HG03565 (cell line): ENCODE measurements around the gene MAPRE2.

ENCODE experiments used
- ATAC-seq: cut with Tn5 transposase; IDR thresholded peaks from one replicate; pipeline ENCODE4 v1.9.1; 2021; ENCODE audit warnings: mild to moderate bottlenecking, moderate library complexity; ENCODE audit not compliant: unreplicated experiment

MAPRE2 gene

DNA sequence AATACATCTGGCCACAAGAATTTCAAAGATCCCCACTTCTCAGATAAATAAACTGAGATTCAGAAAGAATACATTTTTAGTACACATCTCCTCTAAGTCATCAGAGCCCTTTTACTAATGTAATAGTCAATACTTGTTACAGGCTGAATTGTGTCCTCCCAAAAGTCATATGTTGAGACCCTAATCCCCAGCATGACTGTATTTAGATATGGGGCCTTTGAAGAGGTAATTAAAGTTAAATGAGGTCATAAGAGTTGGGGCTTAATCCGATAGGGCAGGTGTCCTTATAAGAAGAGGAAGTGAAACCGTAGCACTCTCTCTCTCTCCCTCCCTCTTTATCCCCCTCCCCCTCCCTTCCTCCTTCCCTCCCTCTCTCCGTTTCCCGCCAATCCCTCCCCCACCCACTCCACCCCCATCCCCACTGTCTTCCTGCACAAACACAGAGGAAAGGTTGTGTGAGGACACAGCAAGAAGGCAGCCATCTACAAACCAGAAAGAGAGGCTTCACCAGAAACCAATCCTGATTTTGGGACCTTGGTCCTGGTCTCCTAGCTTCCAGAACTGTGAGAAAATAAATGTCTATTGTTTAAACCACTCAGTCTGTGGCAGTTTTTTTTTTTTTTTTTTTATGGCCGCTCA lies 133.0 kb downstream of the MAPRE2 start:
- ATAC-seq: peak; percentile 86

GRCh38 chr18:35174745-35175144 lies 133.5 kb downstream of the MAPRE2 start:
- ATAC-seq: no peak

GRCh38 chr18:35176925-35177324 lies 135.7 kb downstream of the MAPRE2 start:
- ATAC-seq: no peak

- peak; percentile 56 for ATAC-seq
Measured at GRCh38 chr18:35178260-35178659, 137.0 kb downstream of the MAPRE2 start.

DNA sequence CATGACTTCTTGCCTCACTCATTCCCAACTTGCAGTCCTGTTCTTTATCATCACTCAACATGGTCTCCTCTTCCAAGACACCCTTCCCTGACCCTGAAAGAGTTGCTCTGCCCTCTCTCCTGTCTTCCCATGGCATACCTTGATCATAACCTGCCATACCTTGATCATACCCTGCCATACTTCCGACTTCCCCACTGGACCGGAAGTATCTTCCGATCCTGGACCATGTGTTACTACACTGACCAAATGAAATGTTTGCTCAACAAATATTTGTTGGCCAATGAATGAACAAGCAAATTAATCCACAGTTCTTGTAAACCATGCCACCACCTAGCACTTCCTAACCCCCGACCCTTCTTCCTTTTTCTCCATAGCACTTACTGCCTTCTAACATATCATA lies 138.7 kb downstream of the MAPRE2 start:
- no peak for ATAC-seq

- ATAC-seq: no peak
Measured at GRCh38 chr18:35180455-35180854, 139.2 kb downstream of the MAPRE2 start.

DNA sequence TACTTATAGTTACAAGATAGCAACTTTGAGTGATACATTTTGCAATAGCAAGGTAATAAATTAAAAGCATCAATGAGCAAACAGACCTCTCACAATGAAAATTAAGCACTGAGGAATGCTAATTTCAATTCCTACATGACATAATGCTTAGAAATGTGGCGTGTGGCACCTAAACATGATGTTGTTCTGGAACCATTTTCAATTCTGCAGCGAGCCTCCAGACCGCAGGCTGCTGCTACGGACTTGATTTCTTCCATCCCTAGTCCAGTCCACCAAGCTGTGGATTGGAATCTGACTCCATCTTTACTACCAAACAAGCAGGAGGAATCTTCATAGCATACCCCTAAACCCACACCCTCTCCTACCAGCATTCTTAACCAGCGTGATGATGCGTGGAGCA lies 140.9 kb downstream of the MAPRE2 start:
- ATAC-seq: no peak

GRCh38 chr18:35183886-35184285 lies 142.7 kb downstream of the MAPRE2 start:
- ATAC-seq: no peak

DNA sequence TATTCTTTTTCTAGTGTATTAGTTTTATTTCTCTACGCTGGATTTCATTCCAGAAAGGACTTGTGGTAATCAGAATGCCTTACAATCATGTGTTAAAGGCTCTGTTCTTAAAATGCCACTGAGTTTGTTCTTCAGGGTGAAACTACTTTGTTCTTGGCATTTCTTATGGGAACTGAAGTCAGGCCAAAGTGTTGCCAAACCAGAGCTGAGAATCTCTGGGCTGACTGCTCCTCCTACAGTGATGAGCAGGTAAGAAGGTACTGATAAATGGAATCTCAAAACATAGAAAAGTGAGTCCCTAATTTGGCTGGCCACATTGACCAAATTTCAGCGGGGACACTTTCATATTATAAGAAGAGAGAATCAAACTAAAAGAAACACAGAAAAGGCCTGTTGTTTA lies 144.6 kb downstream of the MAPRE2 start:
- ATAC-seq: no peak

DNA sequence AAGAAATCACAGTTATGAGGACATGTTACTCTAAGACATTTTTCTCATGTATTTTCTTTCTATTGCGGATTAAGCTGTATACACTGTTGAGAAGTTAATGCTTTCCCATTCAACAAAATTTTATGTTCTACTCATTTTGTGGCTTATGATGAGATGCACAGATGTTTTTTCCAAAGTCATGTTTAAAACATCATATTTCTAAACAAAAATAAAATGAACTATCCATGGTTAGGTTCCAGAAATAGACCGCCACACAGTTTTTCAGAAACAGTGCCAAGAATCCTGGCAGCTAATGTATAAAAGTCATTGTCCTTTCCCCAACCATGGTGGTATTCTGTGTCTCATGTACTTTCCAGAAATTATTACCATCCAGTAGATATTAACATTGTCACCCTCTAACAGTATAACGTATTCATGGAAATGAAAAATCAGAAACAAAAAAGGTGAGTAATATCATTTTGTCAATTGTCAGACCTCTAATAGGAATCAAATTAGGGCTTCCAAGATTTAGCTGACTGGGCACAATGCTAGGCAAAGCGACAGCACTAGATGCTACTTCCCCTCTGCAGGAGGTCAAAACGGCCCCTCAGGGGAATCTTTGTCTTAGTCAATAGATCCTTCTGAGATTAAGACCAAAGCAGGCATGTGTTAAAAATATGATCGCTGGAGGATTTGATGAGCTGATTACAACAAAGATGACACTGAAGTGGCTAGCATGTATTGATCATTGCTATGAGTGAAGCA lies 145.2 kb downstream of the MAPRE2 start:
- ATAC-seq: no peak

DNA sequence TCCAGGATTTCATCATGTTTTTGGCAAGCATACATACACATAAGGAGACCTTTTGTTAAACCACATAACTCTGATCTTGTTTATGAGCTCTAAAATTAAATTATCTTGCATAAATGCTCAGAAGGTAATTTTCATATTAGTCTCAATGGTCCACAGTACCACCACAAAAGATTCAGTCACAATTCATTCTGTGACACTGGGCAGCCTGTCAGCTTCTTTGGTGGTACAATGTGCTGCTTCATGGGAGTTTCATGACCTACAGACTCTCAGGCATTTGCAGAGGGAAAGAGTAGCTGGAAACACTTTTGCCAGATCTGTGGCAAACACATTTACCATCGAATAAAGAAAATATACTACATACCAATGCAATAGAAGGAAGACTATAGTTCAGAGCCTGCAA lies 148.3 kb downstream of the MAPRE2 start:
- no peak for ATAC-seq

- ATAC-seq: no peak
Measured at GRCh38 chr18:35190948-35191697, 149.9 kb downstream of the MAPRE2 start.

DNA sequence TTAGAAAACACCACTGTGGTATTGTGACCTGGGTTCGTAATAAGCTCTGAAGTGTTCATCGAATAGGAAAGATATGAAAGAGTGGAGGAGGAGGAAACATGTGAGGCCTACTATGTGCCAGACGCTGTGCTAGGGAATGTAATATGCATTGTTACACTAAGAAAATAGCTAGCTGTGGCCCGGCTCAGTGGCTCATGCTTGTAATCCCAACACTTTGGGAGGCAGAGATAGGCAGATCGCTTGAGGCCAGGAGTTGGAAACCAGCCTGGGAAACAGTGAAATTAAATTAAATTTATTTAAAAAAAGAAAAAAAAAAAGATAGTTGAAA lies 150.4 kb downstream of the MAPRE2 start:
- no peak for ATAC-seq

GRCh38 chr18:35192415-35192814 lies 151.2 kb downstream of the MAPRE2 start:
- no peak for ATAC-seq
